Vagina (tissue), 2 donors: ENCODE data around the gene HS6ST3.

Experiments
- POLR2AphosphoS5 ChIP-seq, 2 donors: sonication (generic); formaldehyde crosslinking; IDR thresholded peaks; one replicate each; pipeline ENCODE4 v1.9.0; 2017; ENCODE audit warnings: antibody characterized with exemption in 2 of 2, mild to moderate bottlenecking in 2 of 2, low read depth in 1 of 2; ENCODE audit not compliant: insufficient read depth in 1 of 2
- TF ChIP-seq, protein P1 (sequence below), 3 experiments: fragments of 450-650 bp in 2 of 3; fragments of 200-600 bp in 1 of 3; sonication (generic) in 1 of 3; IDR thresholded peaks; one replicate each; pipeline ENCODE4 v1.5.1; 2017 to 2019; ENCODE audit warnings: antibody characterized with exemption in 3 of 3, mild to moderate bottlenecking in 2 of 3, moderate library complexity in 2 of 3

DNA sequence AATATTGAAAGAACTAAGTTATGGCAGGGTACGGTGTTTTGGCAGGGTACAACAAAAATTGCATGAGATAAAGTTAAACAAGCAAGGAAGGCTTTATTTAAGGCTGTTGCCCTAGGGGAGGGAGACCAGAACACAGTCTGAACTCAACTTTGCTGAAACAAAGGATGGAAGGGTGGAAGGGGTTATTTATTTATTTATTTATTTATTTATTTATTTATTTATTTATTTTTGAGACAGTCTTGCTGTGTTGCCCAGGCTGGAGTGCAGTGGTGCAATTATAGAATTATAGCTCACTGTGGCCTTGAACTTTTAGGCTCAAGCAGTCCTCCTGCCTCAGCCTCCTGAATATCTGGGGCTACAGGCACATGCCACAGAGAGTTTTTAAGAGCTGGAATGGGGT, 75.9 kb downstream of the HS6ST3 start:
- TF ChIP-seq POLR2AphosphoS5 (IDR thresholded peaks at IDR 0.05; ENCODE audit: insufficient read depth in 1 of 2, low read depth in 1 of 2): no peak
- TF ChIP-seq, protein P1, sequence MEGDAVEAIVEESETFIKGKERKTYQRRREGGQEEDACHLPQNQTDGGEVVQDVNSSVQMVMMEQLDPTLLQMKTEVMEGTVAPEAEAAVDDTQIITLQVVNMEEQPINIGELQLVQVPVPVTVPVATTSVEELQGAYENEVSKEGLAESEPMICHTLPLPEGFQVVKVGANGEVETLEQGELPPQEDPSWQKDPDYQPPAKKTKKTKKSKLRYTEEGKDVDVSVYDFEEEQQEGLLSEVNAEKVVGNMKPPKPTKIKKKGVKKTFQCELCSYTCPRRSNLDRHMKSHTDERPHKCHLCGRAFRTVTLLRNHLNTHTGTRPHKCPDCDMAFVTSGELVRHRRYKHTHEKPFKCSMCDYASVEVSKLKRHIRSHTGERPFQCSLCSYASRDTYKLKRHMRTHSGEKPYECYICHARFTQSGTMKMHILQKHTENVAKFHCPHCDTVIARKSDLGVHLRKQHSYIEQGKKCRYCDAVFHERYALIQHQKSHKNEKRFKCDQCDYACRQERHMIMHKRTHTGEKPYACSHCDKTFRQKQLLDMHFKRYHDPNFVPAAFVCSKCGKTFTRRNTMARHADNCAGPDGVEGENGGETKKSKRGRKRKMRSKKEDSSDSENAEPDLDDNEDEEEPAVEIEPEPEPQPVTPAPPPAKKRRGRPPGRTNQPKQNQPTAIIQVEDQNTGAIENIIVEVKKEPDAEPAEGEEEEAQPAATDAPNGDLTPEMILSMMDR (IDR thresholded peaks at IDR 0.05): no peak
